NCI-H2171 (cell line): ENCODE measurements around the gene IFITM2.
"Not testable (repeated sequence)": the region's sequence is repeated elsewhere in the genome, so short reads cannot be mapped to it uniquely, and the experiment has no call there.

ENCODE experiments used
- DNase-seq: peaks from one replicate; lab custom pipeline; 2025; lab: John Stamatoyannopoulos, UW

IFITM2 gene

GRCh38 chr11:281486-282161 is 26.0 kb upstream of the IFITM2 start:
- DNase-seq = no peak

GRCh38 chr11:282171-282570 is 25.4 kb upstream of the IFITM2 start:
- no peak for DNase-seq

GRCh38 chr11:282630-283360 is 24.8 kb upstream of the IFITM2 start:
- no peak for DNase-seq

GRCh38 chr11:283405-284104 is 24.1 kb upstream of the IFITM2 start:
- no peak for DNase-seq

GRCh38 chr11:284105-285020 is 23.3 kb upstream of the IFITM2 start:
- no peak for DNase-seq

GRCh38 chr11:285021-285893 is 22.4 kb upstream of the IFITM2 start:
- DNase-seq = no peak

GRCh38 chr11:285894-286220 is 21.8 kb upstream of the IFITM2 start:
- DNase-seq = no peak

GRCh38 chr11:286977-287820 is 20.4 kb upstream of the IFITM2 start:
- DNase-seq = not testable (repeated sequence)

- DNase-seq = no peak
Measured at GRCh38 chr11:287821-288477, 19.7 kb upstream of the IFITM2 start.

- DNase-seq = no peak
Measured at GRCh38 chr11:288478-289397, 18.9 kb upstream of the IFITM2 start, which contains the start of gene PGGHG. Gene PGGHG, plus strand, starts transcription at chr11:289126. Its CDS starts 691 bp downstream, at chr11:289817.

- no peak for DNase-seq
Measured at GRCh38 chr11:289398-289711, 18.3 kb upstream of the IFITM2 start.

GRCh38 chr11:289712-290620 is 17.6 kb upstream of the IFITM2 start:
- no peak for DNase-seq

- no peak for DNase-seq
Measured at GRCh38 chr11:290621-291231, 16.9 kb upstream of the IFITM2 start.

GRCh38 chr11:291281-292210 is 16.1 kb upstream of the IFITM2 start:
- no peak for DNase-seq

- no peak for DNase-seq
Measured at GRCh38 chr11:292211-293121, 15.2 kb upstream of the IFITM2 start.
